CD4-positive, alpha-beta T cell treated with Interleukin-21 for 1 hour (primary cell): ENCODE data around the gene GRK5.

Experiments
- DNase-seq: peaks from one replicate; pipeline ENCODE4 v3.0.0-alpha.2; 2020

Gene GRK5

DNA sequence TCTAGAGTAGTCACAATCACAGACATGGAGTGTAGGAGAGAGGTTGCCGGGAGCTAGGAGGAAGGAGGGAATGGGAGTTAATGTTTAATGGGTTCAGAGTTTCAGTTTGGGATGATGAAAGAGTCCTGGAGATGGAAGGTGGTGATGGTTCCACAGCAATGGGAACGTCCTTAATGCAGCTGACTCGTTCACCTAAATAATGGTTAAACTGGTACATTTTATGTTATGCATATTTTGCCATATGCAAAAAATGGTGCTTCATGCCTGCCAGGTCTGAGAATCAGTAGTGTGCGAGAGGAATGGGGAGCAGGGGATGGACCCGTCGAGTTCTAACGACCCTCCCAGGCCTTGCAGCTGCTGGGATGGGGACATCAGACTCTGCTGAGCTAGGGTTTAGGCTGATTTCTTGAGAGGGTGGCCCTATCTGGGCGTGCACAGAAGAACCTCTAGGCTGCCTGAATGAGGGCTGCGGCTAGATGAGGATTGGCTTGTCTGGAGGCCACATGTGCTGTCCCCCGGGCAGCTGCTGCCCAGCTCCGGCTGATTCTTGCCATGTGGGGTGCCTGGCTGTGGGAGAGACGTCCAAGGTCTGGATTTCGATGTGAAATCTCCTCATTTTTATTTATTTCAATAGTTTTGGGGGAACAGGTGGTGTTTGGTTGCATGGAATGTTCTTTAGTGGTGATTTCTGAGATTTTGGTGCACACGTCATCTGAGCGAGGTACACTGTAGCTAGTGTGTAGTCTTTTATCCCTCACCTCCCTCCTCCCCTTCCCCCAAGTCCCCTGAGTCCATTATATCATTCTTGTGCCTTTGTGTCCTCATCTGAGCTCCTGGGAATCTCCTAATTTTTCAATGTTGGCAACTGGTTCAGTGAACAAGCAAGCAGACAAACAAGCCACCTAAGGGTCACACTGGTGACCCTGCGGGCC is 116.0 kb downstream of the GRK5 start:
- DNase-seq: no peak

DNA sequence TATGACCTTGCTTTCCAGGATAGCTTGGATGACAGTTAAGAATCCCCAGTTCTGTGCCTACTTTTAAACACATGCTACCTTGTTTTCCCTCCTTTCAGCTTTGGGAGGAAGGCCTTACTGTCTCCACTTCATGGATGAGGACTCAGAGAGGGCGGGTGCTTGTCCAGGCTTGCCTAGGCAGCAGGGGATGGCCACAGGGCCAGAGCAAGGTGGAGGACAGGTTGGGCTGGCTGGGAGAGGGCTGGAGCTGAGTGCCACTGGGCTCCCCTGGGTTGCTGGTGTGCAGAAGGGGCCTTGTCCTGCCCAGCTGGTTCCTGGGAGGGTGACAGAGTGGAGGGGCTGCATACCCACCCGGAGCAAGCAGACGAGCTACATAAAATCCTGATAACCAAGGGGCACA is 117.8 kb downstream of the GRK5 start:
- no peak for DNase-seq

DNA sequence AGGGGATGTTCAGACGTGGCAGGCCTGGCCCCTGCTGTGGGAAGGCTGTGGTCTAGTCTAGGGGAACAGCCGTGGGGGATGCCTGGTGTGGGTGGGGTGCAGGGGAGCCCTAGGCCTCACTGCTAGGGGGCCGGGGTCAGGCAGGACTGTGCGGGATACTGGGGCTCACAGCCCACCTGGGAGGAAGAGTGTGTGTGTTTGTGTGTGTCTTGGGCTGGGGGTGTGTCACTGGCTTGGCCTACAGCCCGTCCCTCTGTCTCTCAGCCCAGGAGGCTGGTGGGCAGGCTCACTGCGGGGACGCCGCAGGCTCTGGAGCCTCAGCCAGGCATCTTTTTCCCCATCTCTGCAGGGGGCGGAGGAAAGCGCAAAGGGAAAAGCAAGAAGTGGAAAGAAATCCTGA is 118.8 kb downstream of the GRK5 start:
- DNase-seq: no peak

DNA sequence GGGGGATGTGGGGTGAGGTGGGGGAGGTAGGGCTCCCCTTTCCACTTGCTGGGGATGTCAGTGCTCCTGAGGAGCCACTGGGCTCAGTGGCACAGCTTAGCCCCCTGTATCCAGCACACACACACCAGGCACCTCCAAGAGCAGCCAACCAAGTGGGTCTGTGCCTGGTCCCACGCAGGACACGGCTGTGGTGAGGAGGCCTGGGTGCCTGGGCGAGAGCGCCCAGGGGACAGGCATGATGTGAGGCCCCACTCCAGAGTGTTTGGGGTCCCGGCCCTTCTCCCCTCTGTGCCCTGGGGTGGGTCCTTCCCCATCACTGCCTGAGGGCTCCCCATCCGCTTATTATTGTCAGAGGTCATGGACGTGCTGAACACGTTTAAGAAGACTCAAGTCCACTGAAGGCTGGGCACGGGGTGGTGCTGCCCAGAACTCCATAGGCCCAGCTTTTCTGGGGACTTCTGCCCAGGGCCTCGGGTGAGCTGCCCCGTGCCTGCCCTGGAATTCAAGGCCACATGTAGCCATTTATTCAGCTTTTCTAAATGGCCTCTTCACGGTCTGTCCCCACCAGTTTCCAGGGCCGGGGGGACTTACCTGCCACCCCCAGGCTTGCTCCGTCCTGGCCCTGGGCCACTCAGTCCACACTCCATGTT is 119.8 kb downstream of the GRK5 start:
- DNase-seq: no peak

DNA sequence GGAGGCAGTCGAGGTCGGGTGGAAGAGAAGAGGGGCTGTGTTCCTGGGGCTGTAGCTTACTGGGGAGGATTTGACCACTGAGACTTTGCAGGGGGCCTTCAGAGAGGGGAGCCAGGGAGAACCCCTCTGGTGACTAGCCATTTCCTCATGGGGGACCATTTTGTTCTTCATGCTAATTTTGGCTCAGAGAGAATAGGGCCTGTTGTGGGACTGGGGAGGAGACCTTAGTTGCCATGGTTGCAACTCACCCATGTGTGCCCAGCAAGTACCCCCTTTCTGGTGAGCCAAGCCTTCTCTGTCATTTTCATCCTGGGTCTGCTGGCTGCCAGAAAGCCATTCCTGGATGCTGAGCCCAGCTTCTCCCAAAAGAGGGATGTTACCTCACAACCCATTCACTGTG is 120.9 kb downstream of the GRK5 start:
- no peak for DNase-seq

DNA sequence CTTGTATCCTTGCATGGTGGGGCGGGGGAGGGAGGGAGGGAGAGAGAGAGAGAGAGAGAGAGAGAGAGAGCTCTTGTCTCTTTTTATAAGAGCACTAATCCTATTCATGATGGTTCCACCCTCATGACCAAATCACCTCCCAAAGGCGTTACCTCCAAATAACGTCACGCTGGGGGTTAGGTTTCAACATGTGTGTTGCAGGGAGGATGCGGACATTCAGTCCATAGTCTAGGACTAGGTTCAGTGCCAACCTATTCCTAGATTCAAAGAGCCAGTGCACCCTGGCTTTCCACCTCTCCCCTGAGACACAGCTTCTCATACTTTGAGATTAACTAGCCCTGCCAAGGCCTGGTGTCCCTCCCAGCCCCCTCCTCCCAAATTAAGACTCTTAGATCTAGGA is 123.0 kb downstream of the GRK5 start:
- no peak for DNase-seq

DNA sequence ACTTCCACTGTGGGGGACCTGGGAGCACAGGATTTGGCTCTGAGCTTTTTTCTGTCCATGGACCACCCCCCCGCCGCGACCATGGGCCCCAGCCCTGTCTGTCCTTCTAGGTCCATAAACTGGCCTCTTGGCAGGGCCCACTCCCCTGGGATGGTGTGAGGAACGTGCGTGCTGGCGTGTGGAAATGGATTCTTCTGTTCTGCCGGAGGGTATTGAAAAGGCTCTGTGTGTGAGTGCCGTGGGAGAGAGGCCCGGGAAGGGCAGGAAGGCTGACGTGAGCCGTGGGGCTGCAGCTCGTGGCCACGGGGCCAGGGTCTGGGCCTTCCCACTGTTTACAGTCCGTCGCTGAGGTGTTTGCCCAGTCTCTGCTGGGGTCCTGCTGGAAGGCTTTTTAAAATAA is 123.7 kb downstream of the GRK5 start:
- no peak for DNase-seq

DNA sequence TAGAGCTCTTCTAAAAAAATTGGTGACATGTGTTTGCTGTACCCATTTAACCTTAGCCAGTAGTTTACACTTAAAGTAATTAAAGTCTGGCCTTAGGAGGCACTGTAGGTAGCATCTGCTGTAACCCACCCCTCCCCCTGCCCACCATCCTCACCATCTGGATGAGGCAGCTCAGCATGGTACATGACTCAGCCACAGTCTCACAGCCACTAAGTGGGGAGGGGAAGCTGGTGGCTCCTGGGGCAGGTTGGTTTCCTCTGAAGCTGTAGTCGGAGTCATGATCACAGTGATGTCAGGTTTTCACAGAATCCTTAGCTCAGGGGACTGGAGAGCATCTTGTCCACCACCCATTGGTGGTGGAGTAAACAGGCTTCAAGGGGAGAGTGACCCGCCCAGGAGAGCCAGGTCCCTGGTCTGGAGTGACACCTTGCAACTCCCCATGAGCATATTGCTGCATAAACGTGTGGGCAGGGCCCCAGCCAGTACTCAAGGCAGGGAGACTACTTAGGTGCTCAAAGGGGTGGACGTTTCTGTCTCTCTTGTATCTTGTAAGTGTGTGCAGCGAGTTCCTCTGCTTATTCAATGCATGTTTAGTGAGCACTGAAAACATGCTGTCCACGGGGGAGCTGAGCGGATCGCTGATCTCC is 125.9 kb downstream of the GRK5 start:
- DNase-seq: no peak

DNA sequence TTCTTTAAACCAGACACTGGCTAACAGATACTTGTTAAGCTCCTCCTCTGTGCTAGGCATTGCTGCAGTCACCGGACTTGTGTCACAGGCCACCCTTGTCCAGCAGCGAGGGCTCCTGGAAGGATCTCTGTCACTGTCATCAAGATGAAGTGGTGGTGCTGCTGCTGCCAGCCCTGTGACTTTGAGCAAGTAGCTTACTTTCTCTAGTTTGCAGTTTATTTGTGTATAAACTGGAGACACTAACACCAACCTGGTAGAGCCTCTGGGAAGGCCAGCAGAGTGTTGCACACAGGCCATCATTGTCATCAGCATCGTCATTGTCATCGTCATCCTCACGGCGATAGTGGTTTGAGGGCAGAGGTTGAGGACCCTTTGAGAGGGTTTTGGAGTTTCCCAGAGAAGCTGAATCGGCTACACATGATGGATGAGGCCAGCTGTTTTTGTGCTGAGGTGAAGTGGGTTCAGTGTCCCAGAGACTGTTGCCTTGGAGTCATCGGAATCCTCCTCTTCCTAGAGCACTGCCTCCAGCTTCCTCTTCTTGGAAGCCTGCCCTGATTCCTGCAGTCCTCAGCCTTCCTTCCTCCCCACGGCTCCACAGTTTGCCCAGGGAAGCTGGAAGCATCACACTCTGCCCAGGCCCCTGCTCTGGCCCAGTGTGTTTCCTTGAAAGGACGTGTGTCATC is 128.4 kb downstream of the GRK5 start:
- no peak for DNase-seq

DNA sequence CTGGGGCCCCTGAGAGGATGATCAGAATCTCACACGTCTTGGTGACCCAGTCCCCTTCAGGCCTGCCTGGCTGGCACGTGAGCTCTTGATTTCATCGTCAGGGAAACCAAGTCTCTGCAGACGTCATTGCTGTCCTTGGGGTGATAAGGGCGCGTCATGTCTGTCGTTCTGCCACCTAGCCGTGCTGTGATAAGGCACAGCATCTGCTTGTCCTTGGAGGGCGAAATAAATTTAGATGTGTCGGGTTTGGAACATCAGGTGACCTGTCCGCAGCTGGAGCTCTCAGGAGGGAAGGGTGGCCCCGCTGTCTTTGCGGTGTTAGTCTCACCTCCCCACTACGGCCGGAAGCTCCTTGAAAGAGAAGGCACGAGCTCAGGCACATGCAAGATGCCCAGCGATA is 129.2 kb downstream of the GRK5 start:
- DNase-seq: no peak

DNA sequence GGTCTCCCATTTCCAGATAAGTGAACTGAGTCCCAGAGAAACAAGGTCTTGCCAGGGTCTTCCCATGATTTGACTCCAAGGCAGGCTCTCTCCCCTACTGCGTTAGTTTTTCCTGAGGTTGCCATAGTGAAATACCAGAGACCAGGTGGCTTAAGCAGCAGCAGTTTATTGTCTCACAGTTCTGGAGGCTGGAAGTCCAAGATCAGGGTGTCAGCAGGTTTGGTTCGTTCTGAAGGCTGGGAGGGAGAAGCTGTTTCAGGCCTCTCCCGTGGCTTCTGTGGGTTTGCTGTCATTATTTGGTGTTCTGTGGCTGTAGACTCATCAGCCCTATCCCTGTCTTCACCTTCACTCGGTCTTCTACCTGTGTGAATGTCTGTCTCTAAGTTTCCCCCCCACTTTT is 129.9 kb downstream of the GRK5 start:
- no peak for DNase-seq

DNA sequence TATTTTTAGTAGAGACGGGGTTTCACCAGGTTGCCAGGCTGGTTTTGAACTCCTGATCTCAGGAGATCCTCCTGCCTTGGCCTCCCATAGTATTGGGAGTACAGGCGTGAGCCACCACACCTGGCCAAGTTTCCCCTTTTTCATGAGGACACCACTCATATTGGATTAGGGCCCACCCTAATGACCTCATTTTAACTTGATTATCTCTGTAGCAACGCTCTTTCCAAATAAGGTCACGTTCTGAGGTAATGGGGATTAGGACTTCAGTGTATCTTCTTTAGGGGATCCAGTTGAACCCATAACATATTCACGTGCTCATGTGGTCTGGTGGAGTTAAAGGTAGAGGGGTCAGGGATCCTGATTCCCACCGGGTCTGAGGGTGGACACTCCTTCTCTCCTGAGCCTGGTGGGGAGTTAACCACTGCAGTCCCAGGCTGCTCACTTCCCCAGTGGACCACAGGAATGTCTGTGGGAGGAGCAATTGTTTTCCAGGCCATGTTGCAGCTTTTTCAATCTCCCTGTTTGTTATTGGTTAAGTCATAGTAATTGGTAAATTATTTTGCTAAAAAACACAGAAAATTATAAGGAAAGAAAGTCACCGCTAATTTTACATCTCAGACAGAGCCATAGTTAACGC is 130.5 kb downstream of the GRK5 start:
- no peak for DNase-seq

DNA sequence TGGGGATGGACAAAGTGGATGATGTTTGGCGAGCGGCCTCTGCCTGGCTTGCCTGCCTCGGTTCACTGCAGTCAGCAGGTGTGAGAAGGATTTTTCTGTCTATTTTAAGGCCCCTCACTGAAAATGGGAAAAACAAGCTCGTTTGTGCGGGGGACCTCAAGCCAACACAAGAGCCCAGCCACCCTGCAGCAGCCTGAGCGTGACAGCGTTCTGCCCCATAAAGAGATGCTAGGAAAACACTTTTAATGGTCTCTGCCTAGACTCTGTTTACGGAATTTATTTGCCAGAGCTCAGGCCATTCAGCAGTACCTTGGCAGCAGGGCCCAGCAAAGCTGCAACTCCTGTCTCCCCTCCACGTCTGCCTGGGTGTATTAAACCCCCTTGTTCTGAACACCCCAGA is 131.7 kb downstream of the GRK5 start:
- no peak for DNase-seq

DNA sequence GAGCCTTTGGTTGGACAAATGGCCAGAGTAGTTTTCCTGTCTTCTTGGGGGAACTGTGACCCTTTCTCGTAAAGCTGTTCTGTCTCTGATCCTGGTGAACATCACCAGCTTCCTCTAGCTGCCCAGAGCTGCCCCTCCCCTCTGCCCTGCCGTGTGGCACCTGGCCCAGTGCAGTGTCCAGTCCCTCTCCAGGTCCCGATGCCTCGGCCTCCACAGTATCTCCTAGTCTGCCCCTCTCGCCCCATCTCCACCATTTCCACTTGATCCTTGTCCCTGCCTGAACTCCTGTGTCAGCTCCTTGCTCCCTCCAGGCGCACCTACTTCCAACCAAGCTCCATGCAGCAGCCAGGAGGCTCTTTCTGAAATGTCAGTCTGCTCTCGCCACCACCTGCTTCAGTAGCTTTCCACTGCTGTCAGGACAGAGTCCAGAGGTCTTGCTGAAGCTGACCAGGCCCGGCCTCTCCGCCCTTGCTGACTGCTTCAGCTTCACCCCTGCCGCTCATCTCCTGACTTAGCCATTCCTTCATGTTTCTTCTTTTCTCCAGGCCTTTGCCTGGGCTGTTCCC is 133.6 kb downstream of the GRK5 start:
- DNase-seq: no peak

DNA sequence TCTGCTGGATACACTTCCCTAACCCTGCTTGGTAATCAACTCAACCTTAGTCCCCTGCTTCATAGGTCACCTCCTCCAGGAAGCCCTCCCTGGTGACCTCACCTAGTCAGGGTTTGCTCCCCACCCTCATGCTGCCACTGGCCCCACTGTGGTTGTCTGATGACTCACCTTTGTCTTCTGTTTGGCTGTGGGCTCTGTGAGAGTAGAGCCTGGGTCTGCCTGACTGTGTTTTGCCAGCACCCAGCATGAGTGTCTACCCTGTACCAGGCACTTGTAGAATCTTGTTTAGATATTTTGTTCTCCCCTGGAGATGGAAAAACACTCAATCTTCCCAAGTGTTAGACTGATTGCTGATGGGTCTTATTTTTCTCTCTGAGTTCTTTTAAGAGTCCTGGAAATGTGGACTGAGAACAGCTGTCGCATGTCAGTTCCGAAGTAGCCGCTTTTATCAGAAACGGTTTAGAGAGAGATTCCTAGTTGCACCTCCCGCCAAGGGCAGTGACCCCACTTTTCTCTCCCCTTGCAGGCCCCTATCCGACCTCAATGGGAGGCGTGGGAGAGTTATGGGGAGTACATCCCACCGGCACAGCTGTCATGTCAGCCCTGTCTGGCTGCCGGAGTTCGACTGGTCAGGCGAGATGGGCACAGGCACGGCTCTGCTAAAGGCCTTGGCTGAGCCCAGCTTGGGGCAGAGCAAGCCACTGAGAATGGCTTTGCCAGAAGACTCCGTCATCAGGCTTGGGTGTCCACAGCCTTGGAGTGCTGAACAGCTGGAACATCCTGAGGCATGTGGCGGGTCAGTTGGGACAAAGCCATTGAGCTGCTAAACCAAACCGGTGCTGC is 134.3 kb downstream of the GRK5 start:
- DNase-seq: no peak

DNA sequence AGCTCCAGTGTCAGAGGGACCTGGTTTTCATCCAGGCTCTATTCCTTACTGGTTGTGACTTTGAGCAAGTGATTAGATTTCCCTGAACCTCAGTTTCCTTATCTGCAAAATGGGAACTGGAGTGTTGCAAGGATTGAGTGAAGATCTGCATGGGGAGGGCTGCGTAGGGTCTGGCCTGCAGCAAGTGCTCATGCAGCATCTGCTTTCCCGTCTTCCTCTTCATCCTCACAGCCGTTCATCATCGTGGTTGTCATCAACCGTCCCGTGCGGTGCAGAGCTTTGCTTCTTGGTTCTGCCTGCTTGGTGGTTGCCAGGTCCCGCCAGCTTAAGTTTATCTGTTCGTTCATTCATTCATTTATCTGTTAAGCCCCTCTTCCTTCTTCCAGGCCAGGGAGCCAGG is 135.0 kb downstream of the GRK5 start:
- no peak for DNase-seq

DNA sequence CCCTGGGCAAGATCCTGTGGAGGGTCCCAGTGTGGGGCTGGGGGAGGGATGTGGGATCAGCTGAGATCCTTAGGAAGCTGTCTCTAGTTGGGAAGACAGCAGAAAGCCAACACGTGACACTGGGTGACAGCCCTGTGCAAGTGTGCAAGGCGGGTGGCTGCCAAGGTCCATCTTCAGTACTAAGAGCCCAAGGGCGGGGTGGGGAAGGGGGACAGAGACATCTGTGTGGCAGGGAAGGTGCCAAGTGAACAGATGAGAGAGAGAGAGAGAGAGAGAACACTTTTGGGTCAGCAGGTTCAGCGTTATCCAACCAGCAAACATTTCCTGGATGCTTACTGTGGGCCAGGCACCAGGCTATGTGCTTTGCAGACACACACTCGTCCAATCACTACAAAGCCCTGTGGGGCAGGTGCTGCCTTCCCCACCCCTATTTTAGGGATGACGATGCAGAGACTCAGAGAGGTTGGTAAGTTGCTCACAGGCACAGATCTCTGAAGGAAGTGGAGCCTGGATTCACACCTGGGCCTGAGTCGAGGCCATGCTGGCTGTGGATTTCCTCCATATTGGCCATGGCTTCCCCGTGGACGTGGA is 135.7 kb downstream of the GRK5 start:
- DNase-seq: no peak

DNA sequence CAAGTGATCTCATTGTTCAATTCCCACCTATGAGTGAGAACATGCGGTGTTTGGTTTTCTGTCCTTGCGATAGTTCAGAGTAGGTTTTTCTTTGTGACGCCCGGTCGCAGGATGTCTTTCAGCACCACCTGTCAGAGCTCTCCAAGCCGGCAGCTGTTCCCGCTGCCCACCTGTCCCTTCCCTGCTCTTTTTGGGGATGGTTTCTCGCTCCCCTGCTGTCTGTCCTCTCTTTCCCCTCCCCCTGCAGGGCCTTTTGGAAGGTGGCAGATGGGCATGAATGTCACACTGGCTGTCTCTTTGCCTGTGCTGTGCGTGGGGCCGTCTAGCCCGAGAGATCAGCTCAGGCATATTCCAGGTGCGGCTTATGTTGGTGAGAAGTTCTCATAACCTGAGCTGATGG is 137.0 kb downstream of the GRK5 start:
- no peak for DNase-seq

DNA sequence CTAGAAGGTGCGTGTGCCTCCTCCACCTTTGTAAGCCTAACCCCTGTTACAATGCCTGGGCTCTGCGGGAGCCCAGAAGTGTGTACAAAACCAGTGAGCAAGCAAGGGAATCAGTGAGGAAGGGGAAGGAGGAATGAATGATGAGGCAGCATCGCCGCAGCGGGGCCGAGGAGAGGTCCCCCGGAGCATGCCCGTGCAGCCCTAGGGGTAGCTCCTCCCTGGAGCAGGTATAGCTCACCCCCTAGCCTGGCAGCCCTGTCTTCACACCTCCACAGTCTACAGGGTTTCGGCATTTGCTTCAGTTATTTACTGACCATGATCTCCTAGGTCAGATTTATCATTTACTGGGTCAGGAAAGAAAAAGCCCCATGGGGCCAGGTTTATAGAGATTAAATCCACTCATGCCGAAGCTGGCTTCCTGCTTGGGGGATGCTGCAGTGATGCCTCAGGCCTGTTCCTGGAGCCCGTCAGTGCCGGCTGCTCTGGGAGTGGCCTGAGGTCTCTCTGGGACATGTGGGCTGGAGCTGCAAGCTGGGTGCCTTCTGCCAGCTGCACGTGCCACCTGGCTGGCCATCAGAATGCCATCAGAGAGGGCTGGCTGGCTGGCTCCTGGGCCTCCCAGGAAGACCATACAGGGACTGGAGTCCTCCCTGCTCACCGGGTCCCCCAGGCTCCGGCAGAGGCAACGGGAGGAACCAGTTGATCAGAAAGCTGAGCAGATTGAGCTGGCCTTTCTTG is 138.9 kb downstream of the GRK5 start:
- DNase-seq: no peak

DNA sequence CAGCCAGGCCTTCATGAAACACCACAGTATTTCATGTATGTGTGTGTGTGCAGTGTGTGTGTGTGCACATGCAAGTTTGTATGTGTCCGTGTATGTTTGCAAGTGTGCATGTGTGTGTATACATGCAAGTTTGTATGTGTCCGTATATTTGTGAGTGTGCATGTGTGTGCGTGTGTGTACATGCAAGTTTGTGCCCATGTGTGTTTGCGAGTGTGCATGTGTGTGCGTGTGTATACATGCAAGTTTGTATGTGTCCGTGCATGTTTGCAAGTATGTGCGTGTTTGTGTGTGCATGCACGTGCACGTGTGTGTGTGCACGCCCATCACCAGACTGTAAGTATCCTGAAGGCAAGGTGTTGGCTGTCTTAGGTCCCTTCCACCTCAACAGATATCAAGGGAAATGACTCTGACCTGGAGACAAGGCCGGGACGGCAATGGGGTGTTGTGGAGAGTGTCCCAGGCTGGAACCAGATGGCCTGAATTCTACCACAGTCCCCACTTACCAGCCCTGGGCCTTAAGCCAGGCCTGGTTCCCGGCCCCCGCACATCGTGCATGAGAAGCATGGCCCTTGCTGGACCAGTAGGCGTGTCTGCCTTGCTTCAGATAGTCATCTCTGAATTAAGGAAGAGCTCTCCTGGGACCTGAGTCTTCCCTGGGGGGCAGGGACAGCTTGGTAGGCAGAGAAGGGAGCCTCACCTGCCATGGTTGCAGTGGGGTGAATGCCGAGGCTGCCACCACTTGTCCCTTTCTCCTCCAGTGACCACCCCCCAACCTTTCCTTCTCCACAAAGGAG is 140.0 kb downstream of the GRK5 start:
- DNase-seq: no peak
